HG03520 (cell line): Measurements from ENCODE around the gene WASF2.

ENCODE experiments used
- ATAC-seq: cut with Tn5 transposase; IDR thresholded peaks from one replicate; pipeline ENCODE4 v1.9.1; 2021; ENCODE audit warnings: mild to moderate bottlenecking, moderate library complexity; ENCODE audit not compliant: unreplicated experiment

WASF2 gene

GRCh38 chr1:27381969-27382762, 107.8 kb downstream of the WASF2 start:
- no peak for ATAC-seq

GRCh38 chr1:27380766-27381733, 108.9 kb downstream of the WASF2 start:
- ATAC-seq: no peak

GRCh38 chr1:27380224-27380623, 109.7 kb downstream of the WASF2 start:
- no peak for ATAC-seq

- ATAC-seq: no peak
These were observed 110.3 kb downstream of the WASF2 start for GRCh38 chr1:27379564-27380122.

DNA sequence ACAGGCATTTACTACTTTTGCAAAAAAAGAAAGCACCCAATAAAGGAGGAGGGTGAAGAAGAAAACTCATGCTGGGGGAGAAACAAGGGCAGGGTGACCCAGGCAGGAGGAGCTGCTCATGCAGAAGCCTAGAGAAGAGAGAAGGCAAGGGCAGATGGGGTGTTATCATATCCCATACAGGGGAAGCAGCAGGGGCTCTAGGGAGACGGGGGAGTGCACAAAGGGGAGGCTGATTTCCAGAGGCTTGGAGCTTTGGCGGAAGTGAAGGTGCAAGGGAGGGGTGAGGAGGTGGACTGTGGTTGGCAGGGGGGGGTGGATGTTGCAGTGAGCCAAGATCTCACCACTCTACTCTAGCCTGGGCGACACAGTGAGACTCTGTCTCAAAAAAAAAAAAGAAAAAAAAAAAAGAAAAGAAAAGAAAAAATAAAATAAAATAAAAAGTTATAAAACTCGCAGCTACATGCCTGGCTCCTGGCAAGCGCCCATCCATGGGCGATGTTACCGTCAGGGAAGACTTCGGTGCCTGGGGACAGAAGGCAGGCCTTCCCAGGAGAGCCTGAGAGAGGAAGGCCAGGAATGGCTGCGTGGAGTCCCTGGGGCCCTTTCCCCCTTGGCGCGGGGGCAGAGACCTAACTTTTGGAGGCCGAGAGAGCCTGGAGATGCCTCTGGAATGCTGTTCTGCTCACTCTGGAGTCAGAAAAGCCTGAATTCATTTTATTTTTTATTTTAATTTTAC, 112.0 kb downstream of the WASF2 start:
- ATAC-seq: no peak

- no peak for ATAC-seq
These were observed 115.4 kb downstream of the WASF2 start, which contains the start of gene FCN3 for GRCh38 chr1:27374362-27375086. TSS of gene FCN3 (minus strand) at chr1:27374824. CDS start at chr1:27374818, 6 bp downstream.

- ATAC-seq: no peak
These were observed 116.9 kb downstream of the WASF2 start for GRCh38 chr1:27372808-27373690.

DNA sequence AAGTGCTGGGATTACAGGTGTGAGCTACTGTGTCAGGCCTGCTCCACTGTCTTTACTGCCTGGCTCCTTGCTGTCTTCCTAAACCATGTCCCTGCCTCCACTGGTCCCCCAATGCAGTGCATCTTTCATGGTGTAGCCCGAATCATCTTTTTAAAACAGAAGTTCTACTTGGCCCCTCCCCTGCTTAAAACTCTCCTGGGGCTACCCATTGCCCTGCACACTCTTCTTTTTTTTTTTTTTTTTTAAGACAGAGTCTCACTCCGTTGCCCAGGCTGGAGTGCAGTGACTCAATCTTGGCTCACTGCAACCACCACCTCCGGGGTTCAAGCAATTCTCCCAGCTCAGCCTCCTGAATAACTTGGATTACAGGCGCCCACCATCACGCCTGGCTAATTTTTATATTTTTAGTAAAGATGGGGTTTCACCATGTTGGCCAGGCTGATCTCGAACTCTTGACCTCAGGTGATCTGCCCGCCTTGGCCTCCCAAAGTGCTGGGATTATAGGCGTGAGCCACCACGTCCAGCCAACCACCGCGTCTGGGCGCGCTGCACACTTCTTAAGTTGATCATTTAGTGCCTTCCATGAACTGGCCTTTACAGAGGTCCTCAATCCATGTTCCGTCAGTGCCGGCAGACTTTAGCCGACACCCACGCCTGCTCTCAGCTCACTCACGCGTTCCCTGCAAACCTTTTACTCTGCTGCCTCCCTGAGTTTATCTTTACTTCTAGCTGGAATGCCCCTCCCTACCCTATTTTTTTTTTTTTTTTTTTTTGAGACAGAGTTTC, 117.8 kb downstream of the WASF2 start:
- ATAC-seq: no peak

- no peak for ATAC-seq
These were observed 120.9 kb downstream of the WASF2 start for GRCh38 chr1:27368869-27369582.

DNA sequence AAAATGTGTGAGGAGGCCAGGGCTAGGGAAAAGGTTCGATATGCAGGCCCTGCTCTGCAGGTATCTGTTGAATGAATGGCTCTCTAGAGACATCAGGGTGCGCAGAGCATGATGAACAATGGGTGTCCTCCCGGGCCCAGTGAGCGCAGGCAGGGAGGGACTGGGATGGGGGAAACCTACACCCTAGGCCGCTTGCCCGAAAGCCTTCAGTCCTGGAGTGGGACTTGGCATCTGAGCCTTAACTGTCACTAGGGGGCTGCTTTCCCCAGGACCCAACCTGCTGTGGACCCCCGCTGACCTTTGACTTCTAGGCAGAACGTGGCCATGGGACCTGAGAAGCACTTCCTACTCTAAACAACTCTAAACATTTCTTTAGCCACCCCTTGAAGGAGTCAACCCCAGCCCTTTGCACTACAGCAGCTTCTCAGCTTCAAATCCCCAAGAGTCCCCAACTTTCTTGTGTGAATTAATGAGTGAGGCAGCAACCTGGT, 122.8 kb downstream of the WASF2 start:
- no peak for ATAC-seq

DNA sequence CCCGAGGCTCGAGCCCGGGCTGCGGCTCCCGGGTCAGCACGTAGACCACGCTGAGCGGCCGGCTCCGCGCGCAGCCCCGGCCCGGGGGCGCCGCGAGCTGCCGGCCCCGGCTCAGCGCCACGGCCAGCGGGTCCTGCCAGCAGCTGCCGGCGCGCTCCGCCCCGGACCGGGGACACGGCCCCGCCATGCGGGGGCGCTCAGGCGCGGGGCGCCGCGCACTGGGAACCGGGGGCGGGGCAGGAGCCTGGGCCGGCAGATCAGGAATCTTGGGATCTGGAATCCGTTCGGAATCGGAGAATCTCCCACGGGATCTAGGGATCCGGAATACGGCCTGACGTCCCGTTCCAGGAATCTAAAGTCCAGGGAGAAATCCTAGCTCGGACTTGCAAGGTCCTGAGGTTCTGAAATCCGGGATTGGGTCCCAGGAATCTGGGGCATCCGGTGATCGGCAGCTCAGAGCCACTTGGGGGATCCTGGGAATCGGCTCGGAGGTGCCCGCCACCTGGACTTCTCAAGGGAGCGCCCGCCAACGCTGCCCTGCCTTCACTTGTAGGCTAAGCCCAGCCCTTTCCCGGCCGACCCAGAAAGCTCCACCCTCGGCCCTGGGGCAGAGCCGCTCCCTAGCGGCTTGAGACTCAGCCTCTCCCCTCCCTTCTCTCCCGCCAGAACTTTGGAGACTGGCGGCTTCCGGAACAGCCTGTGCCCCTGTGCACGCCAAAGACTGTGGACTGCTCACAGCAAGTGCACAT, 123.4 kb downstream of the WASF2 start, which contains the start of gene MAP3K6:
Gene MAP3K6 (minus strand): TSS at position 551 of the 749 bp plus-strand sequence. CDS start 364 bp downstream, at position 187.
- ATAC-seq: no peak

- no peak for ATAC-seq
These were observed 123.9 kb downstream of the WASF2 start for GRCh38 chr1:27366113-27366410.

DNA sequence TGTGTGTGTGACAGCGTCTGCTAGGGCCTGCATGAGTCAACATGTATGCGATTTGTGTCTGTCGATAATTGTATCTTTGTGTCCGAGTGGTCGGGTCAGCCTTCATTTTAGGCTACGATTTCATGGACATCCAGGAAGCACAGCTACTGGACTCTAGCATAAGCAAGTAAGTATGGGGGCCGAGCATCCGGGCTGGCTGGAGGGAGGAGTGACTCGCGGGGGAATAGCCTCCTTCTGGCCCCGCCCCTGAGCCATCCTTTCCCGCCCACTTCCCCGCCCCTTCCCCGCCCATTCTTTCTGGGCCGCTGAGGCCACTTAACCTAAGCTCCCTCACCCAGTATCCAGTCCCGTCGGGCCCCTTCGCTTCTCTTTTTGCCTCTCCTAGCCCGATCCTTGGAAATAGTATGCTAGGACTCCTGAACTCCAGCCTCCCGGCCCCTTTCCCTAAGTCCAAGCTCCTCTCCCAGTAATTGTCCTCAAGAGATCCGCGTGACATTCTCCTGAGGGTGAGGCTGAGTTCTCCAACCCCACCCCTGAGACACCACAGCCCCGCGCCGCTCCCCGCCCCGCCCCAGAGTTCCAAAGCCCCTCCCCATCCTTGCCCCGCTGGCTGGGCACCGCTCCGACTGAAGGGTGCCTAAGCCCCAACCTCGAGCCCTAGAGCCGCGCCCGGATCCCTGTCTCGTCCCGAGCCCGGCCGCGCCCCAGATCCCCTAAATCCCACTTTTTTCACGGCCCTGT, 124.4 kb downstream of the WASF2 start:
- no peak for ATAC-seq

- no peak for ATAC-seq
These were observed 125.1 kb downstream of the WASF2 start for GRCh38 chr1:27364696-27365371.
